K562 (cell line): ENCODE measurements around the gene FOXN3. TPM values are rescaled to one million over a fixed set of nuclear protein-coding genes. Genes with fewer than 3 reads are reported as not detected.

Source experiments
- ATAC-seq: fragments of 200-7000 bp; cut with Tn5 transposase; 3 replicates; pipeline ENCODE4 v1.9.1; 2020; ENCODE audit warnings: moderate library complexity
- BruUV-seq: library from RNA; stranded (reverse); fragments of 400-500 nt; replicated peaks from 2 replicates; lab custom pipeline; 2021; lab: Mats Ljungman, UMichigan
- CTCF ChIA-PET: fragments of 300-600 bp; formaldehyde crosslinking; extraction: SDS; loops from one replicate; lab custom pipeline; 2021; ENCODE audit warnings: low intra/inter-chr PET ratio; lab: Yijun Ruan, JAX
- POLR2A ChIA-PET: fragments of 300-600, 350-650 bp; sonication (Branson Sonifier 250); formaldehyde crosslinking; extraction: SDS; loops from one replicate; lab custom pipeline; 2021; ENCODE audit warnings: antibody characterized with exemption, inconsistent platforms; lab: Yijun Ruan, JAX
- DNase-seq, 4 experiments: peaks; one replicate each; pipeline versions ENCODE4 v3.0.0 to v3.0.0-alpha.2; 2011 to 2018; ENCODE audit warnings: low spot score in 3 of 4, mixed read lengths in 3 of 4; ENCODE audit errors: extremely low read depth in 1 of 4
- FAIRE-seq: peaks from 2 replicates; lab custom pipeline; 2011; peaks lifted over from hg19 to GRCh38; lab: Jason Lieb, UNC
- H2AFZ ChIP-seq: 2 replicates; pipeline ENCODE4 v1.6.0; 2011; ENCODE audit warnings: low read depth, low read length, control low read depth, inconsistent platforms
- H3K27ac ChIP-seq: fragments of 200-600 bp; 3 replicates; pipeline ENCODE4 v1.8.0; 2011; ENCODE audit warnings: low read depth, mild to moderate bottlenecking, control low read depth, inconsistent platforms, low read length, moderate library complexity, mixed read lengths; ENCODE audit errors: extremely low read depth
- H3K27me3 ChIP-seq, 2 experiments: fragments of 300-600 bp in 1 of 2; 2 replicates in 1 of 2; 3 replicates in 1 of 2; pipeline versions ENCODE4 v1.6.0 to v1.8.0; 2011; ENCODE audit warnings: inconsistent platforms in 2 of 2, low read length in 2 of 2, mild to moderate bottlenecking in 1 of 2, mixed read lengths in 1 of 2, moderate library complexity in 1 of 2; ENCODE audit not compliant: control insufficient read depth in 2 of 2, insufficient read depth in 2 of 2
- H3K36me3 ChIP-seq: fragments of 300-600 bp; 3 replicates; pipeline ENCODE4 v1.8.0; 2011; ENCODE audit warnings: mild to moderate bottlenecking, low read length, inconsistent platforms; ENCODE audit not compliant: control insufficient read depth, insufficient read depth
- H3K4me1 ChIP-seq, 2 experiments: fragments of 200-600 bp in 1 of 2; replicated peaks in 1 of 2; 2 replicates in 1 of 2; 3 replicates in 1 of 2; pipeline versions ENCODE4 v1.5.1 to v1.8.0; 2011; ENCODE audit warnings: inconsistent platforms in 2 of 2, low read length in 2 of 2, mild to moderate bottlenecking in 1 of 2, mixed read lengths in 1 of 2, moderate library complexity in 1 of 2; ENCODE audit not compliant: control insufficient read depth in 2 of 2, insufficient read depth in 2 of 2
- H3K4me2 ChIP-seq: 2 replicates; pipeline ENCODE4 v1.6.1; 2011; ENCODE audit warnings: low read length, control low read depth, inconsistent platforms, mixed read lengths; ENCODE audit not compliant: insufficient read depth
- H3K4me3 ChIP-seq: fragments of 200-600 bp; sonication (generic), shearing (Covaris generic); 2 replicates; pipeline ENCODE4 v1.5.1; 2016; ENCODE audit warnings: control low read depth, inconsistent platforms
- H3K79me2 ChIP-seq: fragments of 200-600 bp; 3 replicates; pipeline ENCODE4 v1.8.0; 2011; ENCODE audit warnings: low read length, inconsistent platforms; ENCODE audit not compliant: control insufficient read depth, insufficient read depth
- H3K9ac ChIP-seq, 2 experiments: 2 replicates each; pipeline versions ENCODE4 v1.6.0 to v1.6.1; 2011; ENCODE audit warnings: low read depth in 2 of 2, low read length in 2 of 2, control low read depth in 1 of 2, inconsistent platforms in 1 of 2, mild to moderate bottlenecking in 1 of 2, mixed read lengths in 1 of 2; ENCODE audit not compliant: insufficient read depth in 1 of 2
- H3K9me1 ChIP-seq: one replicate; pipeline ENCODE4 v1.6.0; 2011; ENCODE audit warnings: inconsistent platforms, mild to moderate bottlenecking, low read length, moderate library complexity; ENCODE audit not compliant: control insufficient read depth, insufficient read depth
- H3K9me3 ChIP-seq: replicated peaks from 2 replicates; pipeline ENCODE4 v1.5.1; 2011; ENCODE audit warnings: low read depth, low read length, inconsistent platforms; ENCODE audit not compliant: control insufficient read depth, insufficient read depth
- H4K20me1 ChIP-seq: replicated peaks from 2 replicates; pipeline ENCODE4 v1.6.1; 2011; ENCODE audit warnings: low read length, inconsistent platforms, mixed read lengths; ENCODE audit not compliant: control insufficient read depth, insufficient read depth
- EGR1 ChIP-seq: fragments of 450-650 bp; conservative IDR thresholded peaks from 2 replicates; pipeline ENCODE4 v1.6.1; 2017; ENCODE audit warnings: mild to moderate bottlenecking
- GABPB1 ChIP-seq: sonication (generic); formaldehyde crosslinking; IDR thresholded peaks from 2 replicates; pipeline ENCODE4 v1.8.0; 2022; ENCODE audit warnings: mild to moderate bottlenecking, missing genetic modification reagents
- MTA2 ChIP-seq: fragments of 450-650 bp; IDR thresholded peaks from 2 replicates; pipeline ENCODE4 v1.6.1; 2016; ENCODE audit warnings: low read depth
- NRF1 ChIP-seq, 2 experiments: fragments of 450-650 bp; IDR thresholded peaks in 1 of 2; conservative IDR thresholded peaks in 1 of 2; 2 replicates each; pipeline ENCODE4 v1.6.1; 2014; ENCODE audit warnings: mild to moderate bottlenecking in 2 of 2
- POLR3G ChIP-seq: IDR thresholded peaks from 2 replicates; pipeline ENCODE4 v1.6.1; 2011; ENCODE audit not compliant: insufficient read length, insufficient replicate concordance; ENCODE audit errors: extremely low read depth
- SOX6 ChIP-seq: fragments of 450-650 bp; IDR thresholded peaks from 2 replicates; pipeline ENCODE4 v1.6.1; 2014; ENCODE audit warnings: mild to moderate bottlenecking
- SREBF2 ChIP-seq: sonication (generic); formaldehyde crosslinking; IDR thresholded peaks from 2 replicates; pipeline ENCODE4 v1.4.0; 2020; ENCODE audit warnings: mild to moderate bottlenecking, missing genetic modification reagents
- ZBTB34 ChIP-seq: fragments of 250-450 bp; sonication (Bioruptor Pico); IDR thresholded peaks from 2 replicates; pipeline ENCODE4 v1.8.0; 2021; ENCODE audit warnings: mild to moderate bottlenecking, moderate library complexity
- ZNF780A ChIP-seq: fragments of 250-450 bp; sonication (Bioruptor Pico); IDR thresholded peaks from 2 replicates; pipeline ENCODE4 v1.5.0; 2021; ENCODE audit warnings: mild to moderate bottlenecking
- WGBS: fragments of 100-300 bp; shearing (Covaris generic); methylation state at CpG from one replicate; pipeline ENCODE4 v1.1.6; 2016; ENCODE audit warnings: low coverage, mixed read lengths; ENCODE audit not compliant: insufficient coverage; ENCODE audit errors: missing lambda C conversion rate; 5-methylcytosine and 5-hydroxymethylcytosine counted together
- in situ Hi-C: fragments of 300-500 bp; cut with MboI; formaldehyde crosslinking; loops from 4 replicates; pipeline ENCODE4 v1.15.0; 2018; ENCODE audit warnings: inconsistent platforms, mixed read lengths
- intact Hi-C: fragments of 100-400 bp; cut with micrococcal nuclease; formaldehyde crosslinking; loops from 2 replicates; pipeline ENCODE4 v1.14.2; 2022
- polyA plus RNA-seq, 8 experiments: library from polyadenylated mRNA; depleted of rRNA in 4 of 8; stranded (reverse) in 5 of 8; unstranded in 3 of 8; fragments of >200 nt; fragmentation: Nextera tagmentation in 2 of 8; fragmentation: Illumina TruSeq in 1 of 8; extraction: Ambion mirVana in 2 of 8; extraction: Trizol in 1 of 8; gene quantifications; 2 replicates each; pipeline versions ENCODE4 v1.2.1 to v1.2.3, GENCODE V29; 2011 to 2014; ENCODE audit warnings: inconsistent platforms in 1 of 8, missing spikeins in 1 of 8
- total RNA-seq, 7 experiments: library from RNA; depleted of rRNA in 6 of 7; stranded (reverse); fragments of >200 nt in 6 of 7; fragmentation: Illumina TruSeq in 2 of 7; extraction: Trizol in 2 of 7; gene quantifications; 2 replicates each; pipeline versions ENCODE4 v1.2.1 to v1.2.3, GENCODE V29; 2011 to 2021; ENCODE audit warnings: low replicate concordance in 1 of 7
- TF ChIP-seq, protein P1 (sequence below): sonication (generic); formaldehyde crosslinking; IDR thresholded peaks from 2 replicates; pipeline ENCODE4 v1.8.1; 2022; ENCODE audit warnings: missing genetic modification reagents
- TF ChIP-seq, protein P2 (sequence below): fragments of 250-450 bp; sonication (Bioruptor Pico); IDR thresholded peaks from 2 replicates; pipeline ENCODE4 v1.9.0; 2021; ENCODE audit warnings: mild to moderate bottlenecking
- TF ChIP-seq, protein P3 (sequence below): conservative IDR thresholded peaks from 2 replicates; pipeline ENCODE4 v1.6.1; 2011; ENCODE audit warnings: low read depth, mild to moderate bottlenecking, low read length; ENCODE audit not compliant: control insufficient read depth

FOXN3 gene
- total and polyA plus RNA-seq, 9 of the 15 experiments (the other 6 are each of a cell fraction or from before 2014, with no cell fraction given) = 0.07 to 1.3 (median 0.40) TPM

DNA sequence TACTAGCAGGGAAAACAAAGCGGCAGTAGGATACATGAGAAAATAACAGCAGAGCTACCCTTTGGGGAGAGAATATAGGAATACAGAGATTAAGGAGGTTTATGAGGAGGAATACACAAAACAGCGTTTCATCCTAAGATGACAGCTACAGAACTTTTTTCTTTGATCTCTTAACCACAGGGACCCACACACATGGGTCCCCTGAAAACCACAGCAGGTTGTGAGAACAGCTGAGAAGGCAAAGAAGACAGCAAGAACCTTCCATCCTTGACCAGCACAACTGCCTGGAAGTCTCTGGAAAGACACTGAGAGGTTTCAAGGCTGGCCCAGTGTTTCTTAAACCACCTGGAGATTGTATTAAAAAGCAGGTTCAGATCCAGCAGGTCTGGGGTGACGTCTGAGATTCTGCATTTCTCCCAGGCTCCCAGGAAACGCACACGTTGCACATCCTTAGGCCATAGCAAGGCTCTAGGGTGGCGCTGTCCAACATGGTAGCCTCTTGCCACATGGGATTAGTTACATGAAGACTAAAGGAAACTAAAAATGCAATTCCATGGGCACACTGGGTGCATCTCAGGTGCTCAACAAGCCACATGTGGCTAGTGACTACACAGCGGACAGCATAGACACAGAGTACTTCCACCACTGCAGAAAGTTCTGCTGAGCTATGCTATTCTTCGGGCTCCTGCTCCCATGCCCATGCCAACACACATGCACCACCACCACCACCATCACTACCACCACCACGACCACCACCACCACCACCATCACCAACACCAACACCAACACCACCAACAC is 92.3 kb downstream of the FOXN3 start:
- DNase-seq = no peak
- ChIA-PET POLR2A (no interaction called here), CTCF (no interaction called here)
- Histone ChIP-seq H3K4me1 (no peaks in the 10 kb centered on the region), H3K9me1 (no peaks in the 10 kb centered on the region), H3K79me2 (no peaks in the 10 kb centered on the region), H3K4me3 (no peak overlapping the region), H3K4me2 (no peak overlapping the region), H3K9ac (no peak overlapping the region), H3K27ac (no peak overlapping the region), H3K9me3 (no peaks in the 10 kb centered on the region), H4K20me1 (no peaks in the 10 kb centered on the region), H2AFZ (no peak overlapping the region), H3K36me3 (no peaks in the 10 kb centered on the region), H3K27me3 (no peaks in the 10 kb centered on the region; a peak in 2 of 5 replicates)
- in situ Hi-C loops (no loop called here), intact Hi-C loops (no loop called here)
- TF ChIP-seq, protein P1, sequence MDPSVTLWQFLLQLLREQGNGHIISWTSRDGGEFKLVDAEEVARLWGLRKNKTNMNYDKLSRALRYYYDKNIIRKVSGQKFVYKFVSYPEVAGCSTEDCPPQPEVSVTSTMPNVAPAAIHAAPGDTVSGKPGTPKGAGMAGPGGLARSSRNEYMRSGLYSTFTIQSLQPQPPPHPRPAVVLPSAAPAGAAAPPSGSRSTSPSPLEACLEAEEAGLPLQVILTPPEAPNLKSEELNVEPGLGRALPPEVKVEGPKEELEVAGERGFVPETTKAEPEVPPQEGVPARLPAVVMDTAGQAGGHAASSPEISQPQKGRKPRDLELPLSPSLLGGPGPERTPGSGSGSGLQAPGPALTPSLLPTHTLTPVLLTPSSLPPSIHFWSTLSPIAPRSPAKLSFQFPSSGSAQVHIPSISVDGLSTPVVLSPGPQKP = no peak
- TF ChIP-seq, protein P2, sequence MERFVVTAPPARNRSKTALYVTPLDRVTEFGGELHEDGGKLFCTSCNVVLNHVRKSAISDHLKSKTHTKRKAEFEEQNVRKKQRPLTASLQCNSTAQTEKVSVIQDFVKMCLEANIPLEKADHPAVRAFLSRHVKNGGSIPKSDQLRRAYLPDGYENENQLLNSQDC = no peak
- TF ChIP-seq MTA2 (no peak), GABPB1 (CRISPR knock-in tag) (no peak), ZBTB34 (no peak), ZNF780A (CRISPR knock-in tag) (no peak), POLR3G (no peak), SOX6 (no peak), NRF1 (conservative IDR thresholded peaks at IDR 0.05 in 1 of 2, IDR thresholded peaks at IDR 0.05 in 1 of 2) (no peak), SREBF2 (CRISPR knock-in tag) (no peak), EGR1 (no peak)
- TF ChIP-seq, protein P3, sequence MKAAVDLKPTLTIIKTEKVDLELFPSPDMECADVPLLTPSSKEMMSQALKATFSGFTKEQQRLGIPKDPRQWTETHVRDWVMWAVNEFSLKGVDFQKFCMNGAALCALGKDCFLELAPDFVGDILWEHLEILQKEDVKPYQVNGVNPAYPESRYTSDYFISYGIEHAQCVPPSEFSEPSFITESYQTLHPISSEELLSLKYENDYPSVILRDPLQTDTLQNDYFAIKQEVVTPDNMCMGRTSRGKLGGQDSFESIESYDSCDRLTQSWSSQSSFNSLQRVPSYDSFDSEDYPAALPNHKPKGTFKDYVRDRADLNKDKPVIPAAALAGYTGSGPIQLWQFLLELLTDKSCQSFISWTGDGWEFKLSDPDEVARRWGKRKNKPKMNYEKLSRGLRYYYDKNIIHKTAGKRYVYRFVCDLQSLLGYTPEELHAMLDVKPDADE = no peak
- no TSS peak for BruUV-seq
- 1% methylated on average over 7 of the region's 9 CpGs for WGBS
- no peak for ATAC-seq
- no peak for FAIRE-seq
